Nephron progenitor cell (in vitro differentiated cells): ENCODE data around the gene FOXQ1.

ENCODE experiments used
- DNase-seq: peaks from one replicate; pipeline ENCODE4 v3.0.0; 2021
- H3K27ac Mint-ChIP-seq: 2 replicates; pipeline ENCODE4 v1.8.0; 2021; ENCODE audit warnings: mild to moderate bottlenecking, moderate library complexity, mixed read lengths
- H3K27me3 Mint-ChIP-seq: 2 replicates; pipeline ENCODE4 v1.8.0; 2021; ENCODE audit warnings: mild to moderate bottlenecking, low read depth, mixed read lengths; ENCODE audit not compliant: poor library complexity
- H3K36me3 Mint-ChIP-seq: 2 replicates; pipeline ENCODE4 v1.8.0; 2021; ENCODE audit warnings: low read depth, mixed read lengths
- H3K4me1 Mint-ChIP-seq: 2 replicates; pipeline ENCODE4 v1.8.0; 2021; ENCODE audit warnings: mixed read lengths
- H3K4me3 Mint-ChIP-seq: 2 replicates; pipeline ENCODE4 v1.8.0; 2021; ENCODE audit warnings: mild to moderate bottlenecking, moderate library complexity, mixed read lengths
- H3K9me3 Mint-ChIP-seq: 2 replicates; pipeline ENCODE4 v1.8.0; 2021; ENCODE audit warnings: mild to moderate bottlenecking, moderate library complexity, mixed read lengths
- CTCF ChIP-seq: fragments of 200-600 bp; sonication (generic); IDR thresholded peaks from 2 replicates; pipeline ENCODE4 v1.5.0; 2021; ENCODE audit warnings: antibody characterized with exemption

FOXQ1 gene

GRCh38 chr6:1279065-1279464 is 32.8 kb upstream of the FOXQ1 start:
- H3K27ac Mint-ChIP-seq = no peak overlapping the region

GRCh38 chr6:1280666-1281300 is 31.1 kb upstream of the FOXQ1 start:
- H3K36me3 Mint-ChIP-seq = no peaks in the 10 kb centered on the region
- peaks cover 9% of the 10 kb centered on the region for H3K27me3 Mint-ChIP-seq
- H3K9me3 Mint-ChIP-seq = peaks cover 2% of the 10 kb centered on the region
- TF ChIP-seq CTCF = no peak
- H3K4me3 Mint-ChIP-seq = no peak overlapping the region
- no peak for DNase-seq
- no peak overlapping the region for H3K27ac Mint-ChIP-seq
- no peaks in the 10 kb centered on the region for H3K4me1 Mint-ChIP-seq

More at GRCh38 chr6:1279065-1279464, 32.8 kb upstream of the FOXQ1 start:
- no peaks in the 10 kb centered on the region for H3K4me1 Mint-ChIP-seq
- H3K9me3 Mint-ChIP-seq = peaks cover 19% of the 10 kb centered on the region
- peaks cover 12% of the 10 kb centered on the region for H3K27me3 Mint-ChIP-seq
- H3K36me3 Mint-ChIP-seq = no peaks in the 10 kb centered on the region
- TF ChIP-seq CTCF = no peak
- DNase-seq = no peak
- H3K4me3 Mint-ChIP-seq = no peak overlapping the region

- no peak for DNase-seq
- H3K27ac Mint-ChIP-seq = no peak overlapping the region
- no peaks in the 10 kb centered on the region for H3K36me3 Mint-ChIP-seq
- peaks cover 9% of the 10 kb centered on the region for H3K27me3 Mint-ChIP-seq
- no peak overlapping the region for H3K4me3 Mint-ChIP-seq
- no peak for TF ChIP-seq CTCF
- no peaks in the 10 kb centered on the region for H3K4me1 Mint-ChIP-seq
- H3K9me3 Mint-ChIP-seq = no peaks in the 10 kb centered on the region
Measured at GRCh38 chr6:1281746-1282145, 30.2 kb upstream of the FOXQ1 start.

- no peak for DNase-seq
- no peak for TF ChIP-seq CTCF
- H3K4me1 Mint-ChIP-seq = no peaks in the 10 kb centered on the region
- H3K9me3 Mint-ChIP-seq = no peaks in the 10 kb centered on the region
- H3K4me3 Mint-ChIP-seq = no peak overlapping the region
- H3K27me3 Mint-ChIP-seq = peaks cover 12% of the 10 kb centered on the region
- no peaks in the 10 kb centered on the region for H3K36me3 Mint-ChIP-seq
- H3K27ac Mint-ChIP-seq = no peak overlapping the region
Measured at GRCh38 chr6:1283501-1283900, 28.4 kb upstream of the FOXQ1 start.

- no peak for TF ChIP-seq CTCF
- no peak overlapping the region for H3K27ac Mint-ChIP-seq
- no peak overlapping the region for H3K4me3 Mint-ChIP-seq
- H3K4me1 Mint-ChIP-seq = no peaks in the 10 kb centered on the region
- H3K27me3 Mint-ChIP-seq = peaks cover 7% of the 10 kb centered on the region
- H3K9me3 Mint-ChIP-seq = no peaks in the 10 kb centered on the region
- no peak for DNase-seq
- no peaks in the 10 kb centered on the region for H3K36me3 Mint-ChIP-seq
Measured at GRCh38 chr6:1285556-1285955, 26.3 kb upstream of the FOXQ1 start.

GRCh38 chr6:1285956-1286355 is 25.9 kb upstream of the FOXQ1 start:
- no peak for TF ChIP-seq CTCF
- Mint-ChIP-seq H3K36me3 (no peaks in the 10 kb centered on the region), H3K4me1 (no peaks in the 10 kb centered on the region), H3K27me3 (peaks cover 6% of the 10 kb centered on the region), H3K9me3 (no peaks in the 10 kb centered on the region), H3K27ac (no peak overlapping the region), H3K4me3 (no peak overlapping the region)
- DNase-seq = no peak
